HepG2 (cell line): ENCODE results near the gene MTX1. TPM values are rescaled to one million over a fixed set of nuclear protein-coding genes. Genes with fewer than 3 reads are reported as not detected.

Experiments
- ARNT2 ChIP-seq: sonication (generic); formaldehyde crosslinking; IDR thresholded peaks from 2 replicates; pipeline ENCODE4 v1.8.0; 2022; ENCODE audit warnings: mild to moderate bottlenecking, low read depth, missing genetic modification reagents, moderate library complexity
- CCAR2 ChIP-seq: fragments of 200-400 bp; formaldehyde crosslinking; optimal IDR thresholded peaks from 2 replicates; pipeline ENCODE3; 2018; ENCODE audit warnings: low read depth, mild to moderate bottlenecking, low read length, moderate library complexity
- FOXO1 ChIP-seq: sonication (generic); formaldehyde crosslinking; IDR thresholded peaks from 2 replicates; pipeline ENCODE4 v1.4.0; 2020; ENCODE audit warnings: missing genetic modification reagents
- PPARG ChIP-seq: conservative IDR thresholded peaks from 2 replicates; pipeline ENCODE4 v1.6.1; 2016; ENCODE audit warnings: missing biosample characterization, missing genetic modification reagents
- REL ChIP-seq: sonication (generic); formaldehyde crosslinking; conservative IDR thresholded peaks from 2 replicates; pipeline ENCODE4 v1.8.0; 2022; ENCODE audit warnings: mild to moderate bottlenecking, missing genetic modification reagents, moderate library complexity
- RELA ChIP-seq: sonication (generic); formaldehyde crosslinking; IDR thresholded peaks from 2 replicates; pipeline ENCODE4 v1.4.0; 2020; ENCODE audit warnings: missing genetic modification reagents
- REXO4 ChIP-seq: sonication (generic); formaldehyde crosslinking; IDR thresholded peaks from 2 replicates; pipeline ENCODE4 v1.8.0; 2022; ENCODE audit warnings: missing genetic modification reagents, mild to moderate bottlenecking, borderline replicate concordance
- SMYD3 ChIP-seq: sonication (generic); formaldehyde crosslinking; IDR thresholded peaks from 2 replicates; pipeline ENCODE4 v1.8.1; 2023; ENCODE audit warnings: mild to moderate bottlenecking, missing genetic modification reagents
- TOPORS ChIP-seq: sonication (generic); formaldehyde crosslinking; IDR thresholded peaks from 2 replicates; pipeline ENCODE4 v1.8.0; 2023; ENCODE audit warnings: mild to moderate bottlenecking, missing genetic modification reagents
- ZC3H13 ChIP-seq: sonication (generic); formaldehyde crosslinking; IDR thresholded peaks from 2 replicates; pipeline ENCODE4 v1.8.1; 2023; ENCODE audit warnings: mild to moderate bottlenecking, missing genetic modification reagents, moderate library complexity
- ZNF282 ChIP-seq: fragments of 450-650 bp; IDR thresholded peaks from 2 replicates; pipeline ENCODE4 v1.6.1; 2018; ENCODE audit not compliant: partially characterized antibody
- ZNF446 ChIP-seq: sonication (generic); formaldehyde crosslinking; IDR thresholded peaks from 2 replicates; pipeline ENCODE4 v1.5.0; 2020; ENCODE audit warnings: mild to moderate bottlenecking, missing genetic modification reagents
- ZNF552 ChIP-seq: sonication (generic); formaldehyde crosslinking; IDR thresholded peaks from 2 replicates; pipeline ENCODE4 v1.9.0; 2022; ENCODE audit warnings: missing genetic modification reagents, mild to moderate bottlenecking, borderline replicate concordance
- ZNF672 ChIP-seq: sonication (generic); formaldehyde crosslinking; IDR thresholded peaks from 2 replicates; pipeline ENCODE4 v1.8.1; 2022; ENCODE audit warnings: missing genetic modification reagents
- ZSCAN9 ChIP-seq: IDR thresholded peaks from 2 replicates; pipeline ENCODE4 v1.6.1; 2016; ENCODE audit warnings: borderline replicate concordance
- polyA plus RNA-seq, 8 experiments: library from polyadenylated mRNA; depleted of rRNA in 3 of 8; stranded (reverse) in 7 of 8; unstranded in 1 of 8; fragments of >200 nt; fragmentation: Illumina TruSeq in 4 of 8; extraction: Trizol in 4 of 8; gene quantifications; 2 replicates each; pipeline versions ENCODE4 v1.2.1 to v1.2.3, GENCODE V29; 2011 to 2016; ENCODE audit warnings: low read depth in 4 of 8, missing spikeins in 1 of 8, mixed read lengths in 1 of 8; ENCODE audit not compliant: insufficient read depth in 1 of 8
- total RNA-seq, 5 experiments: library from RNA; depleted of rRNA; stranded (reverse); fragments of >200 nt; fragmentation: Illumina TruSeq; extraction: Trizol; gene quantifications; 2 replicates each; pipeline ENCODE4 v1.2.3, GENCODE V29; 2016; ENCODE audit warnings: low read depth in 1 of 5
- TF ChIP-seq, protein P1 (sequence below): fragments of 450-650 bp; IDR thresholded peaks from 2 replicates; pipeline ENCODE4 v1.6.1; 2017; ENCODE audit warnings: mild to moderate bottlenecking
- TF ChIP-seq, protein P2 (sequence below): sonication (generic); formaldehyde crosslinking; IDR thresholded peaks from 2 replicates; pipeline ENCODE4 v1.5.1; 2020; ENCODE audit warnings: missing genetic modification reagents, mild to moderate bottlenecking, borderline replicate concordance
- TF ChIP-seq, protein P3 (sequence below): sonication (generic); formaldehyde crosslinking; IDR thresholded peaks from 2 replicates; pipeline ENCODE4 v1.8.0; 2022; ENCODE audit warnings: mild to moderate bottlenecking, missing genetic modification reagents, moderate library complexity
- TF ChIP-seq, protein P4 (sequence below): sonication (generic); formaldehyde crosslinking; IDR thresholded peaks from 2 replicates; pipeline ENCODE4 v1.8.0; 2022; ENCODE audit warnings: mild to moderate bottlenecking, missing genetic modification reagents; ENCODE audit not compliant: insufficient replicate concordance
- TF ChIP-seq, protein P5 (sequence below): sonication (generic); formaldehyde crosslinking; IDR thresholded peaks from 2 replicates; pipeline ENCODE4 v1.5.0; 2020; ENCODE audit warnings: missing genetic modification reagents

The MTX1 gene
- total and polyA plus RNA-seq, 2 of the 13 experiments (the other 11 are each of a cell fraction or from before 2014, with no cell fraction given): 64.5 to 72.6 TPM

DNA sequence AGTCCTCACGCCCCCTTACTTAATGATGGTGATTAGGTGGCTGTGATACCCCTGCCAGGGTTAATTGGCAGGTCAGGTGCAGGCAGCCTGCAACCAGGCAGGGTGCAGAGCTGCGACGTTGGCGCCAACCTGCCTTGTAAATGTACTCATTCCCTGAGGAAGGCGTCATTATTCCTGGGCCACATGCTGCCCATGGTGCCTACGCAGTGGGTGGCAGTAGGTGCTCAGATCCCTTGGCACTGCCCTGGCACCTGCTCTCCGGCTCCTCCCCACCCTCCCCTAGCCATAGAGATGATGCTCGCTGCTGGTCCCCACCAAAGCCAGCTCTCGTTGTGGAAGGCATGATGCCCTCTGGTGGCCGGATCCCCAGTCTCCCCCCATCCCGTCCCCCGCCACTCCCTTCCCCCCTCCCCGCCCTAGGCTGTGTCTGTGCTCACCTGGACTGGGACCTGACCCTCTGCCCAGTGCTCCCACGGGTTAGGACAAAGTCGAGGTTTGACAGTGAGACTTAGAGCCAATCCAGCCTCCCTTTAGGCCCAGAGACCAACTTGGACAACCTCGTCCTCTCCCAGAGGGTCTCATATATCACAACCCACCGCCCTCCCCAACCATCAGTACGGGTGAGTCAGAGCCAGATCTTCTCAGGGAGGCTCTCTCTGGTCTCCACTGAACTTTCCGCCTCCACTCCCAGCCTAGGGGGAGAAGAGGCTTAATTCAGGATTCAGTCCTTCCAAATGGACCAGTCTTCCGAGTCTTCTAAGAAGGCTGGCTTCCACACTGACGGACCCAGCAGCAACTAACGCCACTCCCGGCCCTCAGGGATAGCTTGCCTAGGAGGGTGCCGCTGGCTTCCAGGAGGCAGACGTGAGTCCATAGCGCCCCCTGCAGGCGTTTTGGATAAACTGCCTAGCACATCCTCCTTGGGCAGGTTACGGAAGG, 41.1 kb upstream of the MTX1 start (continued):
- TF ChIP-seq CCAR2: no peak
- 0 out of 2 replicates have a peak, but pooled peaks have one; percentile 12 for TF ChIP-seq FOXO1 (CRISPR knock-in tag)
- TF ChIP-seq ZSCAN9 (CRISPR knock-in tag): 0 out of 2 replicates have a peak, but pooled peaks have one; percentile 31
- TF ChIP-seq, protein P1, sequence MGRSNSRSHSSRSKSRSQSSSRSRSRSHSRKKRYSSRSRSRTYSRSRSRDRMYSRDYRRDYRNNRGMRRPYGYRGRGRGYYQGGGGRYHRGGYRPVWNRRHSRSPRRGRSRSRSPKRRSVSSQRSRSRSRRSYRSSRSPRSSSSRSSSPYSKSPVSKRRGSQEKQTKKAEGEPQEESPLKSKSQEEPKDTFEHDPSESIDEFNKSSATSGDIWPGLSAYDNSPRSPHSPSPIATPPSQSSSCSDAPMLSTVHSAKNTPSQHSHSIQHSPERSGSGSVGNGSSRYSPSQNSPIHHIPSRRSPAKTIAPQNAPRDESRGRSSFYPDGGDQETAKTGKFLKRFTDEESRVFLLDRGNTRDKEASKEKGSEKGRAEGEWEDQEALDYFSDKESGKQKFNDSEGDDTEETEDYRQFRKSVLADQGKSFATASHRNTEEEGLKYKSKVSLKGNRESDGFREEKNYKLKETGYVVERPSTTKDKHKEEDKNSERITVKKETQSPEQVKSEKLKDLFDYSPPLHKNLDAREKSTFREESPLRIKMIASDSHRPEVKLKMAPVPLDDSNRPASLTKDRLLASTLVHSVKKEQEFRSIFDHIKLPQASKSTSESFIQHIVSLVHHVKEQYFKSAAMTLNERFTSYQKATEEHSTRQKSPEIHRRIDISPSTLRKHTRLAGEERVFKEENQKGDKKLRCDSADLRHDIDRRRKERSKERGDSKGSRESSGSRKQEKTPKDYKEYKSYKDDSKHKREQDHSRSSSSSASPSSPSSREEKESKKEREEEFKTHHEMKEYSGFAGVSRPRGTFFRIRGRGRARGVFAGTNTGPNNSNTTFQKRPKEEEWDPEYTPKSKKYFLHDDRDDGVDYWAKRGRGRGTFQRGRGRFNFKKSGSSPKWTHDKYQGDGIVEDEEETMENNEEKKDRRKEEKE: no peak
- TF ChIP-seq, protein P2, sequence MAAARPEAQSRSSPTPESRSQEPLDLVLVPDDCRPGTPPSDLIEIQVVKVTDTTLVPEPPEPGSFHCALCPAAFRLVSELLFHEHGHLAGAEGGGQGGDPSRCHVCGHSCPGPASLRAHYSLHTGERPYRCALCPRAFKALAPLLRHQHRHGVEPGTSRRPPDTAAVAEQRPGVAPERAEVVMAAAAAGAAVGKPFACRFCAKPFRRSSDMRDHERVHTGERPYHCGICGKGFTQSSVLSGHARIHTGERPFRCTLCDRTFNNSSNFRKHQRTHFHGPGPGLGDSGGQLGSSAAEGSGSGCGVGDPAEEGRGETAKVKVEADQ (CRISPR knock-in tag): no peak
- no peak for TF ChIP-seq ZNF672 (CRISPR knock-in tag)
- no peak for TF ChIP-seq REXO4 (CRISPR knock-in tag)
- TF ChIP-seq SMYD3: no peak
- TF ChIP-seq ZC3H13: no peak
- no peak for TF ChIP-seq ZNF446 (CRISPR knock-in tag)
- TF ChIP-seq ZNF552 (CRISPR knock-in tag): no peak
- TF ChIP-seq PPARG: peak; percentile 59; the same call in 1 of the 2 replicates
- TF ChIP-seq, protein P3, sequence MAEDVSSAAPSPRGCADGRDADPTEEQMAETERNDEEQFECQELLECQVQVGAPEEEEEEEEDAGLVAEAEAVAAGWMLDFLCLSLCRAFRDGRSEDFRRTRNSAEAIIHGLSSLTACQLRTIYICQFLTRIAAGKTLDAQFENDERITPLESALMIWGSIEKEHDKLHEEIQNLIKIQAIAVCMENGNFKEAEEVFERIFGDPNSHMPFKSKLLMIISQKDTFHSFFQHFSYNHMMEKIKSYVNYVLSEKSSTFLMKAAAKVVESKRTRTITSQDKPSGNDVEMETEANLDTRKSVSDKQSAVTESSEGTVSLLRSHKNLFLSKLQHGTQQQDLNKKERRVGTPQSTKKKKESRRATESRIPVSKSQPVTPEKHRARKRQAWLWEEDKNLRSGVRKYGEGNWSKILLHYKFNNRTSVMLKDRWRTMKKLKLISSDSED (CRISPR knock-in tag): no peak
- TF ChIP-seq RELA (CRISPR knock-in tag): no peak
- TF ChIP-seq ZNF282: no peak
- TF ChIP-seq REL (CRISPR knock-in tag): no peak
- no peak; the same call in 1 of the 2 replicates for TF ChIP-seq ARNT2 (CRISPR knock-in tag)
- TF ChIP-seq, protein P4, sequence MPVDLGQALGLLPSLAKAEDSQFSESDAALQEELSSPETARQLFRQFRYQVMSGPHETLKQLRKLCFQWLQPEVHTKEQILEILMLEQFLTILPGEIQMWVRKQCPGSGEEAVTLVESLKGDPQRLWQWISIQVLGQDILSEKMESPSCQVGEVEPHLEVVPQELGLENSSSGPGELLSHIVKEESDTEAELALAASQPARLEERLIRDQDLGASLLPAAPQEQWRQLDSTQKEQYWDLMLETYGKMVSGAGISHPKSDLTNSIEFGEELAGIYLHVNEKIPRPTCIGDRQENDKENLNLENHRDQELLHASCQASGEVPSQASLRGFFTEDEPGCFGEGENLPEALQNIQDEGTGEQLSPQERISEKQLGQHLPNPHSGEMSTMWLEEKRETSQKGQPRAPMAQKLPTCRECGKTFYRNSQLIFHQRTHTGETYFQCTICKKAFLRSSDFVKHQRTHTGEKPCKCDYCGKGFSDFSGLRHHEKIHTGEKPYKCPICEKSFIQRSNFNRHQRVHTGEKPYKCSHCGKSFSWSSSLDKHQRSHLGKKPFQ (CRISPR knock-in tag): no peak
- TF ChIP-seq, protein P5, sequence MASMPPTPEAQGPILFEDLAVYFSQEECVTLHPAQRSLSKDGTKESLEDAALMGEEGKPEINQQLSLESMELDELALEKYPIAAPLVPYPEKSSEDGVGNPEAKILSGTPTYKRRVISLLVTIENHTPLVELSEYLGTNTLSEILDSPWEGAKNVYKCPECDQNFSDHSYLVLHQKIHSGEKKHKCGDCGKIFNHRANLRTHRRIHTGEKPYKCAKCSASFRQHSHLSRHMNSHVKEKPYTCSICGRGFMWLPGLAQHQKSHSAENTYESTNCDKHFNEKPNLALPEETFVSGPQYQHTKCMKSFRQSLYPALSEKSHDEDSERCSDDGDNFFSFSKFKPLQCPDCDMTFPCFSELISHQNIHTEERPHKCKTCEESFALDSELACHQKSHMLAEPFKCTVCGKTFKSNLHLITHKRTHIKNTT (CRISPR knock-in tag): no peak
- no peak for TF ChIP-seq TOPORS (CRISPR knock-in tag)
